ENCODE data around the gene ATXN7L1. TPM values are rescaled to one million over a fixed set of nuclear protein-coding genes. Genes with fewer than 3 reads are reported as not detected.

Gene ATXN7L1
- total and polyA plus RNA-seq, 2 of the 8 experiments (the other 6 are each of a cell fraction or from before 2014, with no cell fraction given), result 14.3 to 34.0 TPM

DNA sequence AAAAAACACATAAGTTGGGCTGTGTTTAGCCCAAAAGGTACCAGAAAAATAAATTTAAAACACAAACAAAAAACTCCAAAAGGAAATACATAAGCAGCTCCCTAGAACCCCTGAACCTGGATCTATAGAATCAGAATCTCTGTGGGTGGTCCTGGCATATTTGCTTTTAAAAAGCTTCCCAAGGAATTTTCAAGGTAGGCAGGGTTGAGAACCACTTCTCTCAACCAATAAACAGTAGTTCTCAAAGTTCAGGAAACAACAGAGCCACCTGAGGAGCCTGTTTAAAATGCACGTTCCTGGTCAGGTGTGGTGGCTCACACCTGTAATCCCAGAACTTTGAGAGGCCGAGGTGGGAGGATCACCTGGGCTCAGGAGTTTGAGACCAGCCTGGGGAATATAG is 12.5 kb downstream of the ATXN7L1 start:
- Histone ChIP-seq H4K20me1 (replicated peaks in 1 of 2; ENCODE audit: control insufficient read depth in 1 of 2, insufficient read depth in 2 of 2, low read length in 2 of 2) (peaks cover 2 to 5% of the 10 kb centered on the region in 2 experiments), H3K79me2 (ENCODE audit: control insufficient read depth in 1 of 2, insufficient read depth in 2 of 2, low read length in 2 of 2) (peaks cover 0 to 39% of the 10 kb centered on the region in 2 experiments; a peak in 2 of 4 replicates), H3K4me1 (replicated peaks in 1 of 4; ENCODE audit: control insufficient read depth in 3 of 4, insufficient read depth in 4 of 4, low read length in 3 of 4) (peaks cover 6 to 17% (median 10%) of the 10 kb centered on the region in 4 experiments; a peak in 5 of 7 replicates), H3K9ac (replicated peaks in 1 of 4; ENCODE audit: extremely low read depth in 1 of 4, low read depth in 3 of 4, low read length in 3 of 4) (no peak overlapping the region), H4K8ac (ENCODE audit: extremely low read depth, insufficient read depth, low read length) (no peak overlapping the region), H3K36me3 (ENCODE audit: control insufficient read depth in 2 of 4, insufficient read depth in 4 of 4, low read length in 3 of 4) (peaks cover 0 to 5% (median 0%) of the 10 kb centered on the region in 4 experiments; a peak in 1 of 8 replicates), H2BK120ac (replicated peaks; ENCODE audit: low read depth, low read length) (no peak overlapping the region), H3K23ac (ENCODE audit: insufficient read length) (no peak overlapping the region), H3K4me2 (ENCODE audit: insufficient read depth in 1 of 2, low read depth in 2 of 2, low read length in 2 of 2) (no peak overlapping the region), H3K27ac (ENCODE audit: low read depth, low read length) (no peak overlapping the region), H3K4me3 (ENCODE audit: extremely low read depth in 1 of 4, insufficient read depth in 2 of 4, low read depth in 3 of 4, low read length in 4 of 4) (no peak overlapping the region), H2AK5ac (ENCODE audit: low read depth, low read length) (no peak overlapping the region), H3K23me2 (ENCODE audit: low read depth, low read length) (no peaks in the 10 kb centered on the region), H3K79me1 (ENCODE audit: low read depth, low read length) (peaks cover 6% of the 10 kb centered on the region; the same call in 1 of the 2 replicates), H2BK20ac (ENCODE audit: low read length) (no peak overlapping the region), H3K14ac (ENCODE audit: insufficient read length) (no peak overlapping the region), H2BK5ac (ENCODE audit: low read depth, low read length) (no peak overlapping the region), H2BK12ac (ENCODE audit: low read depth, low read length) (no peak overlapping the region), H3K27me3 (replicated peaks in 1 of 4; ENCODE audit: control insufficient read depth in 3 of 4, extremely low read depth in 1 of 4, insufficient read depth in 3 of 4, low read length in 3 of 4) (no peaks in the 10 kb centered on the region), H3K18ac (ENCODE audit: extremely low read depth, low read length) (no peak overlapping the region), H2BK15ac (ENCODE audit: low read length) (no peak overlapping the region), H2AFZ (ENCODE audit: low read length) (no peak overlapping the region), H3K56ac (replicated peaks; ENCODE audit: insufficient read length, low read depth, low read length) (no peak overlapping the region), H3K4ac (replicated peaks; ENCODE audit: insufficient read length, low read depth, low read length) (no peak overlapping the region), H3K9me3 (ENCODE audit: insufficient read depth in 2 of 2, low read depth in 1 of 2, low read length in 1 of 2) (no peaks in the 10 kb centered on the region), H4K5ac (ENCODE audit: insufficient read length, low read depth, low read length) (no peak overlapping the region), H4K91ac (replicated peaks; ENCODE audit: insufficient read length, low read length) (no peak overlapping the region)
- no peak for DNase-seq (ENCODE audit: low read depth in 1 of 2, low spot score in 2 of 2)
- ChIA-PET POLR2A (ENCODE audit: partially characterized antibody) (interaction anchor here (0.6 to 2.0 kb wide), 7 partner anchors 9 to 1946 kb away, joined by 3 to 5 read pairs (median 3); no protein-coding TSS in a partner anchor), CTCF (ENCODE audit: partially characterized antibody) (interaction anchor here (0.6 to 2.7 kb wide), 12 partner anchors 8 to 1458 kb away, joined by 3 to 12 read pairs (median 4); no protein-coding TSS in a partner anchor)
- 68% methylated on average over 2 of the region's 2 CpGs; no CpG with 5 or more reads in 1 of the 2 experiments for WGBS, 2 experiments (ENCODE audit: extremely low coverage in 1 of 2, insufficient coverage in 1 of 2, insufficient read length in 1 of 2, insufficient replicate concordance in 2 of 2, low coverage in 1 of 2, low lambda C conversion rate in 2 of 2, missing lambda C conversion rate in 1 of 2)
- FAIRE-seq, result no peak
- TF ChIP-seq SUZ12 (IDR thresholded peaks at IDR 0.05; ENCODE audit: low read length) (no peak), HDAC2 (IDR thresholded peaks at IDR 0.05; ENCODE audit: borderline replicate concordance in 1 of 2, low read depth in 2 of 2, low read length in 2 of 2) (no peak), YY1 (IDR thresholded peaks at IDR 0.05; ENCODE audit: low read depth, low read length) (no peak), SP2 (IDR thresholded peaks at IDR 0.05; ENCODE audit: low read length) (no peak), RNF2 (IDR thresholded peaks at IDR 0.05; ENCODE audit: borderline replicate concordance, low read depth, low read length, missing control alignments, poor library complexity, severe bottlenecking) (no peak), RAD21 (IDR thresholded peaks at IDR 0.05 in 1 of 2, conservative IDR thresholded peaks at IDR 0.05 in 1 of 2; ENCODE audit: low read depth in 2 of 2, low read length in 2 of 2) (no peak), RFX5 (IDR thresholded peaks at IDR 0.05; ENCODE audit: borderline replicate concordance, low read depth, low read length) (no peak), NRF1 (IDR thresholded peaks at IDR 0.05; ENCODE audit: low read depth, low read length) (no peak), TCF12 (IDR thresholded peaks at IDR 0.05; ENCODE audit: low read depth, low read length) (no peak), ASH2L (IDR thresholded peaks at IDR 0.05; ENCODE audit: low read length) (no peak), E2F6 (IDR thresholded peaks at IDR 0.05) (no peak), FOSL1 (IDR thresholded peaks at IDR 0.05; ENCODE audit: insufficient read depth, low read depth, low read length) (no peak)

Data from H1 (cell line).